ENCODE measurements around the gene CENPO.

DNA sequence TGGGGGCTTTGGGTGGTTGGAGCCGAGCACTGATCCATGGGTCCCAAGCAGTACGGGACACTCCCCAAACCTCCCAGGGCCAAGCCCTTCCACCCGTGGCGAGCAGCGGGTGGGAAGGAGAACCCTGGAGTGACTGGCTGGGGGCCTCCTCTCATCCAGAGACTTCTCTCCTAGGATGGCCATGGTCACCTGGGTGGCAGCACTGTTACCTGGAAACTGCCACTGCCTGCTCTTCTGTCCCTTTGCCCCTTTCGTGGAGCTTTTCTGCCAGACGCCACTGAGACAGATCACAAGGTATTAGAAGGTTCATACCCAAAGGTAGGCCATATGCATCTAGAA lies 26.9 kb downstream of the CENPO start:
- TF ChIP-seq CTCF (conservative IDR thresholded peaks at IDR 0.05 in 1 of 2, IDR thresholded peaks at IDR 0.05 in 1 of 2; ENCODE audit: low read depth in 1 of 2, low read length in 2 of 2) (no peak), EZH2 (IDR thresholded peaks at IDR 0.05; ENCODE audit: low read length, missing control alignments) (no peak)

Data from fibroblast of lung (primary cell).